ENCODE data around the gene AGTPBP1. TPM values are rescaled to one million over a fixed set of nuclear protein-coding genes. Genes with fewer than 3 reads are reported as not detected.
"Not testable (repeated sequence)": the region's sequence is repeated elsewhere in the genome, so short reads cannot be mapped to it uniquely, and the experiment has no call there.

AGTPBP1 gene
- total RNA-seq, 2 experiments from 2014 or later, result 31.9 to 35.6 TPM

DNA sequence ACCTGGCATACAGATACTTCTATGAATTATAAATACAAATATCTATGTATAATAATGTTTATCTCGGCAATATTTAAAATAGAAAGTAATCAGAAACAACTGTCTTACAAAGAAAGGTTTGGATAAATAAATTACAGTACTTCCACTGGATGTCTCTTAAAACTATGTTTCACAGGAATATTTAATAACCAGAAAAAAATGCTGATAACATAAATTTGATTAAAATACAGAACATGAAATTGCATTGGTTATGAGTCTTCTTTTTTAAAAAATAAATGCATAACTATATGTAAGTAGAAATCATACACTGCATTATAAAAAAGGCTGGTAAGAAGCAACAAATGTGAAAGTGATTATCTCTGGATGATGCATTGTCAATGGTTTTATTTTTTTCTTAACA is 126.0 kb downstream of the AGTPBP1 start:
- Mint-ChIP-seq H3K4me3 (no peak overlapping the region), H3K27me3 (no peaks in the 10 kb centered on the region), H3K27ac (no peak overlapping the region), H3K36me3 (peaks cover 8% of the 10 kb centered on the region), H3K9me3 (no peaks in the 10 kb centered on the region), H3K4me1 (no peaks in the 10 kb centered on the region)
- no peak for DNase-seq

DNA sequence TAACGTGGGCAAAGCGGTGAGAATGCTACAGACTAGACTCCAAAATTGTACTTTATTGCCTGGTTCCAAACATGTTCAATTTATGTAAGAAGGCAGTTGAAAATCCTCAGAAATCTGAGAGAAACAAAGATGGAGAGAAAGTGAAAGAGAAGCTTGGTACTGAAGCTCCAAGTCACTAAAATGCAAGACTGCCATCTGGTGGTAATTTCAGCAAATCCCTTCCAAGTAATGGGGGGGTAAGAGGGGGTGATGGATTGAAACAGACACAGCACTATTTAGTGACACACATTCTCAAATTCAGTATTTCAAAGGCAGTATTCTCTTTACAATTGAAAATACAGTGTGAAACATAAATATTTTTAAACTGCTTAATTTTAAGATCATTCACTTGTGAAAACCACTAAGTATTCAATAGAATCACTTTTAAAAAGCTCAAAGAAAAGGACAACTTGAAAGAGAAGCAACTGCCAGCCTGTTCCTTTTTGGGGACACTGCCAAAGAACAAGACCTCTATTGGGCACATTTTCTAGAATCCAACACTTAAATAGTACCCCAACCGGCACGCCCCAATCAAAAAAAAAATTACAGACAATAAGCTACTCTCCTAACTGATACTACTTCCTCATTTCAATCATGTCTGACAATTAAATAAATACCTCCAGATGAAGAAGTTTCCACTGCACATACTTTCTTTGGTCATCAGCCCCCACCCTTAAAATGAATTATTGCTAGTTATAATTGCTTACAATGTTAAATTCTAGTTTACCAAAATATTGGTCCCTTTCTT is 131.5 kb downstream of the AGTPBP1 start:
- peak overlapping the region; percentile 41 for H3K4me3 Mint-ChIP-seq
- peak; percentile 27 for DNase-seq
- H3K9me3 Mint-ChIP-seq, result no peaks in the 10 kb centered on the region
- H3K36me3 Mint-ChIP-seq, result peaks cover 2% of the 10 kb centered on the region
- peak overlapping the region; percentile 34 for H3K27ac Mint-ChIP-seq
- peaks cover 6% of the 10 kb centered on the region for H3K4me1 Mint-ChIP-seq
- no peaks in the 10 kb centered on the region for H3K27me3 Mint-ChIP-seq

- no peak overlapping the region for H3K4me3 Mint-ChIP-seq
- H3K36me3 Mint-ChIP-seq, result peaks cover 23% of the 10 kb centered on the region
- no peak overlapping the region for H3K27ac Mint-ChIP-seq
- DNase-seq, result no peak
- H3K9me3 Mint-ChIP-seq, result no peaks in the 10 kb centered on the region
- H3K27me3 Mint-ChIP-seq, result no peaks in the 10 kb centered on the region
- peaks cover 16% of the 10 kb centered on the region for H3K4me1 Mint-ChIP-seq
Measured at GRCh38 chr9:85605905-85606304, 135.8 kb downstream of the AGTPBP1 start.

DNA sequence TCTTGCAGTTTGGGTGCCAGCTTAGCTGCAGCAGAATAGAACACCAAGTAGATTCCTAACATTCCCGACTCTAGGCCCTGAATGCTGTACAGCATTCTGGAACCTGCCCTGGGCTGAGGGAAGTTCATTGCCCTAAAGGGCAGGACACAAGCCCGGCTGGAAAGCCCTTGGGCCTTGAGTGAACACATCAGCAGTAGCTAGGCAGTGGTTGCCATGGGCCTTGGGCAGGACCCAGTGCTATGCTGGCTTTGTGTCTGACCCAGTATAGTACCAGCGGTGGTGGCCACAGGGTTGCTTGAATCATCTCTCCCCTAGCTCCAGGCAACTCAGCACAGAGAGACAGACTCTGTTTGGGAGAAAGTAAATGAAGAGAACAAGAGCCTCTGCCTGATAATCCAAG is 137.8 kb downstream of the AGTPBP1 start:
- H3K27me3 Mint-ChIP-seq, result no peaks in the 10 kb centered on the region
- DNase-seq, result no peak
- no peaks in the 10 kb centered on the region for H3K9me3 Mint-ChIP-seq
- H3K4me3 Mint-ChIP-seq, result no peak overlapping the region
- H3K36me3 Mint-ChIP-seq, result peaks cover 23% of the 10 kb centered on the region
- peaks cover 15% of the 10 kb centered on the region for H3K4me1 Mint-ChIP-seq
- no peak overlapping the region for H3K27ac Mint-ChIP-seq

GRCh38 chr9:85602742-85603141 is 139.0 kb downstream of the AGTPBP1 start:
- Mint-ChIP-seq H3K27me3 (no peaks in the 10 kb centered on the region), H3K27ac (no peak overlapping the region), H3K36me3 (peaks cover 23% of the 10 kb centered on the region), H3K9me3 (no peaks in the 10 kb centered on the region), H3K4me3 (no peak overlapping the region), H3K4me1 (peaks cover 19% of the 10 kb centered on the region)
- DNase-seq, result no peak

GRCh38 chr9:85600675-85601263 is 141.0 kb downstream of the AGTPBP1 start:
- Mint-ChIP-seq H3K4me3 (no peak overlapping the region), H3K27ac (no peak overlapping the region), H3K4me1 (peaks cover 19% of the 10 kb centered on the region), H3K36me3 (peaks cover 23% of the 10 kb centered on the region), H3K9me3 (no peaks in the 10 kb centered on the region), H3K27me3 (no peaks in the 10 kb centered on the region)
- DNase-seq, result peak; percentile 12

DNA sequence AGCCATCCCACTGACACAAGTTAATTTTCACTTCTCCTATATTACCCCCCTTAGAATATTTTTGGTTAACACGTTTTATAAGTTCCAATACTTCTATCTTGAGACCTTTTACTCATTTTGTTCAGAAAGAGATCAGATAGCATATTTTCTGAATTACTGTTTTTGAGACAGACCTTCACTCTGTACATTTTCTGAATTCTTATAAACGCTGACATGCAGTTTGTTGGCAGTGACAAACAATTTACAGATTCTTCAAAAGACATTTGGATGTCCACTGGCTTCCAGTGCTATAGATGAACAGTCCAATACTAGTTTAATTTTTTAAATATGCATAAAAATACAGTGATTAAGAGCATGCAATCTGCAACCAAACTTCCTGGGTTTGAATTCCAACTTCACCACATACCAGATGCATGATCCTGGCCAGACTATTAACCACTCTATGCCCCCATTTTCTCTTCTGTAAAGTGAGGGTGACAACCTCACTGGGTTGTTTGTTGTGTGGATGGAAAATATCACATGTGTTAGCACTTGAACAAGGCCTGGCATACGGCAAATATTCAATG is 142.1 kb downstream of the AGTPBP1 start:
- Mint-ChIP-seq H3K27ac (no peak overlapping the region), H3K9me3 (no peaks in the 10 kb centered on the region), H3K4me3 (no peak overlapping the region), H3K27me3 (no peaks in the 10 kb centered on the region), H3K4me1 (peaks cover 17% of the 10 kb centered on the region), H3K36me3 (peaks cover 22% of the 10 kb centered on the region)
- DNase-seq, result no peak

DNA sequence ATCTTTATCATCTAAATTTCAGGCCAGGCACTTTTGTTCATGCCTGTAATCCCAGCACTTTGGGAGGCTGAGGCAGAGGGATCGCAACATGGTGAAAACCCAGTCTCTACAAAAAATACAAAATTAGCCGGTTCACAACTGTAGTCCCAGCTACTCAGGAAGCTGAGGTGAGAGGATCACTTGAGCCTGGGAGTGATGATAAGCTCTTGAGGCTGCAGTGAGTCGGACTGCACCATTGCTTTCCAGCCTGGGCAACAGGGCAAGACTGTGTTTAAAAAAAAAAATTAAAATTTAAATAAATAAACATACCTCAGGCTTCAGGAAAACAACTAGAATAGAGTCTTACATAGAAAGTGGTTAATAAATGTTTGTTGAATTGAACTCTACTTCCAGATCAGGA is 147.4 kb downstream of the AGTPBP1 start:
- no peak for DNase-seq
- Mint-ChIP-seq H3K27ac (no peak overlapping the region), H3K36me3 (peaks cover 7% of the 10 kb centered on the region), H3K27me3 (no peaks in the 10 kb centered on the region), H3K4me3 (no peak overlapping the region), H3K9me3 (no peaks in the 10 kb centered on the region), H3K4me1 (peaks cover 5% of the 10 kb centered on the region)

- Mint-ChIP-seq H3K36me3 (peaks cover 8% of the 10 kb centered on the region), H3K9me3 (no peaks in the 10 kb centered on the region), H3K4me1 (no peaks in the 10 kb centered on the region), H3K27ac (no peak overlapping the region), H3K4me3 (no peak overlapping the region), H3K27me3 (no peaks in the 10 kb centered on the region)
- no peak for DNase-seq
Measured at GRCh38 chr9:85586684-85587083, 155.1 kb downstream of the AGTPBP1 start.

DNA sequence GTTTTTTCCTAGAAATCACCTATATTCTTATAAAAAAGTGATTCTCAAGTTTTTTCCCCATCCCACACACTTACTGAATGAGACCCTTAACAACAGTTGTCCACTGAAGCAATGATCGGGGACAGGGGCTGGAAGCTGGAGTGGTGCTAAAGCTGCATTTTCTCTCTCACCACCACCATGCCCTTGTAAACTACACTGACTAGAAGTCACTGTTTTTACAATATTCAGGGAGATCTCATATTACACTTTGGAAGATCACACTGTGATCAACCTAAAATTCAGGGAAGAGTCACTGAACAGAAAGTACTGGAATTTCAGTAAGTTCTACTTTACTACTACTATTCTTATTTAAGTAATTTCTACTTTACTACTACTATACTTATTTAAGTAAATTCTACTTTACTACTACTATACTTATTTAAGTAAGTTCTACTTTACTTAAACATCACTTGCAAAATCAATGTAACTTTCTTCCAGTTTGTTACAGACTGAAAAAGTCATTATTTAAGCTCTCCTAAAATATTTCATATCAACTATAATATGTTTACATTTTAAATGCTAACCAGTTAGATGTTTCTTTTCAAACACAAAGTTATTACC is 164.3 kb downstream of the AGTPBP1 start:
- no peaks in the 10 kb centered on the region for H3K27me3 Mint-ChIP-seq
- no peak overlapping the region for H3K27ac Mint-ChIP-seq
- DNase-seq, result no peak
- H3K4me3 Mint-ChIP-seq, result no peak overlapping the region
- H3K9me3 Mint-ChIP-seq, result no peaks in the 10 kb centered on the region
- no peaks in the 10 kb centered on the region for H3K4me1 Mint-ChIP-seq
- H3K36me3 Mint-ChIP-seq, result peaks cover 15% of the 10 kb centered on the region

GRCh38 chr9:85575868-85576267 is 165.9 kb downstream of the AGTPBP1 start:
- H3K36me3 Mint-ChIP-seq, result peaks cover 20% of the 10 kb centered on the region
- no peaks in the 10 kb centered on the region for H3K9me3 Mint-ChIP-seq
- no peak overlapping the region for H3K27ac Mint-ChIP-seq
- DNase-seq, result no peak
- no peaks in the 10 kb centered on the region for H3K27me3 Mint-ChIP-seq
- H3K4me1 Mint-ChIP-seq, result no peaks in the 10 kb centered on the region
- H3K4me3 Mint-ChIP-seq, result no peak overlapping the region

DNA sequence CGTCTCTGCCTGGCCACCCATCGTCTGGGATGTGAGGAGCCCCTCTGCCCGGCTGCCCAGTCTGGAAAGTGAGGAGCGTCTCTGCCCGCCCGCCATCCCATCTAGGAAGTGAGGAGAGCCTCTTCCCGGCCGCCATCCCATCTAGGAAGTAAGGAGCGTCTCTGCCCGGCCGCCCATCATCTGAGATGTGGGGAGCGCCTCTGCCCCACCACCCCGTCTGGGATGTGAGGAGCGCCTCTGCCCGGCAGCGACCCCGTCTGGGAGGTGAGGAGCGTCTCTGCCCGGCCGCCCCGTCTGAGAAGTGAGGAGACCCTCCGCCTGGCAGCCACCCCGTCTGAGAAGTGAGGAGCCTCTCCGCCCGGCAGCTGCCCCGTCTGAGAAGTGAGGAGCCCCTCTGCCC is 168.2 kb downstream of the AGTPBP1 start:
- H3K27me3 Mint-ChIP-seq, DNase-seq, H3K27ac Mint-ChIP-seq, H3K9me3 Mint-ChIP-seq, H3K4me3 Mint-ChIP-seq, H3K4me1 Mint-ChIP-seq: not testable (repeated sequence)
- H3K36me3 Mint-ChIP-seq, result peaks cover 23% of the 10 kb centered on the region

- H3K27ac Mint-ChIP-seq, H3K27me3 Mint-ChIP-seq: not testable (repeated sequence)
Measured at GRCh38 chr9:85572917-85573316, 168.8 kb downstream of the AGTPBP1 start.

DNA sequence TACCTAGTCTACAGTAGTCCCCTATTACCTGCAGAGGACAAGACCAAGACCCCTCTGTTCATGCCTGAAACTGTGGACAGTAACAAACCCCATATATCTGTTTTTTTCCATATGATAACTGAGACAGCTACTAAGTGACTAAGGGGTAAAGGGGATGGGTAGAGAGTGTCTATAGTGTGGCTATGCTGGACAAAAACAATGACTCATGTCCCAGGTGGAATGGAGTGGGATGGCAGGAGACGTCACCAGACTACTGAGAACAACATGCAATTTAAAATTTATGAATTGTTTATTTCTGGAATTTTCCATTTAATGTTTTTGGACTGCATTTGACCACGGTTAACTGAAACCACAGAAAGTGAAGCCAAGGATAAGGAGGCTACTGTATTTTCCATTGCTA is 171.8 kb downstream of the AGTPBP1 start:
- no peaks in the 10 kb centered on the region for H3K4me1 Mint-ChIP-seq
- no peak for DNase-seq
- no peak overlapping the region for H3K4me3 Mint-ChIP-seq
- peaks cover 44% of the 10 kb centered on the region for H3K36me3 Mint-ChIP-seq
- no peaks in the 10 kb centered on the region for H3K27me3 Mint-ChIP-seq
- H3K27ac Mint-ChIP-seq, result no peak overlapping the region
- no peaks in the 10 kb centered on the region for H3K9me3 Mint-ChIP-seq

More at GRCh38 chr9:85572917-85573316, 168.8 kb downstream of the AGTPBP1 start:
- not testable (repeated sequence) for H3K9me3 Mint-ChIP-seq, H3K4me3 Mint-ChIP-seq, DNase-seq, H3K4me1 Mint-ChIP-seq
- peaks cover 23% of the 10 kb centered on the region for H3K36me3 Mint-ChIP-seq

DNA sequence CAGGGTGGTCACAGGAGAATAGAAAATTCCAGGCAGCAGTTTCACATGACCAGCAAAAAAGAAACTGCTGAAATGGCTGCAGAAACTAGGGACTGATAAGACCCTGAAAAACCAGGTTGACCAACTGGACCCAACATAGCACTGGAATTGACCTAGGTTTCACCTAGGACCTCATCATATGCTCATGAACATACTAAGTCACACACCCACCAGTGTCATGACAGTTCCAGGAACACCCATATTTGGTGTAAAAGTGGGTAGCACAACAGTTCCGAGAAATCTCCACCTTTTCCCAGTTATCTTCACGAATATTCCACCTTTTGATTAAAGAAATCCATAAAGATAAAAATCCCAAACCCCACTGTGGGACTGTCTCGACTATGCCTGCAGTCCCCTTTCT is 182.2 kb downstream of the AGTPBP1 start:
- Mint-ChIP-seq H3K9me3 (no peaks in the 10 kb centered on the region), H3K27ac (no peak overlapping the region), H3K36me3 (peaks cover 10% of the 10 kb centered on the region), H3K27me3 (no peaks in the 10 kb centered on the region), H3K4me1 (no peaks in the 10 kb centered on the region), H3K4me3 (no peak overlapping the region)
- DNase-seq, result no peak
